Mononuclear cell (primary cell): ENCODE results near the gene CAV3. TPM values are rescaled to one million over a fixed set of nuclear protein-coding genes. Genes with fewer than 3 reads are reported as not detected.
"Not testable (repeated sequence)": the region's sequence is repeated elsewhere in the genome, so short reads cannot be mapped to it uniquely, and the experiment has no call there.

Source experiments
- H3K27me3 ChIP-seq: 2 replicates; pipeline ENCODE4 v1.6.0; 2011; ENCODE audit warnings: low read length, control low read depth; ENCODE audit not compliant: insufficient read depth
- H3K4me1 ChIP-seq: 2 replicates; pipeline ENCODE4 v1.5.1; 2011; ENCODE audit warnings: mild to moderate bottlenecking, low read length, control low read depth; ENCODE audit not compliant: insufficient read depth
- H3K4me3 ChIP-seq: 2 replicates; pipeline ENCODE4 v1.5.1; 2011; ENCODE audit warnings: mild to moderate bottlenecking, low read length, moderate library complexity
- H3K9me3 ChIP-seq: 2 replicates; pipeline ENCODE4 v1.5.1; 2011; ENCODE audit warnings: low read depth, mild to moderate bottlenecking, control low read depth, low read length
- total RNA-seq: library from RNA; depleted of rRNA; stranded (reverse); fragments of >200 nt; gene quantifications from one replicate; pipeline ENCODE4 v1.2.3, GENCODE V29; 2012

CAV3 gene
- total RNA-seq, result not detected

GRCh38 chr3:8733332-8734094 lies at the start of gene CAV3:
CAV3 (plus strand) TSS chr3:8733802; CDS start chr3:8733877, 75 bp downstream.
- Histone ChIP-seq H3K4me1 (no peaks in the 10 kb centered on the region), H3K4me3 (no peak within 1 kb of the TSS), H3K9me3 (no peaks in the 10 kb centered on the region), H3K27me3 (no peaks in the 10 kb centered on the region)

GRCh38 chr3:8684992-8685391 lies 48.6 kb upstream of the CAV3 start:
- H3K4me3 ChIP-seq, H3K27me3 ChIP-seq, H3K4me1 ChIP-seq, H3K9me3 ChIP-seq: not testable (repeated sequence)

DNA sequence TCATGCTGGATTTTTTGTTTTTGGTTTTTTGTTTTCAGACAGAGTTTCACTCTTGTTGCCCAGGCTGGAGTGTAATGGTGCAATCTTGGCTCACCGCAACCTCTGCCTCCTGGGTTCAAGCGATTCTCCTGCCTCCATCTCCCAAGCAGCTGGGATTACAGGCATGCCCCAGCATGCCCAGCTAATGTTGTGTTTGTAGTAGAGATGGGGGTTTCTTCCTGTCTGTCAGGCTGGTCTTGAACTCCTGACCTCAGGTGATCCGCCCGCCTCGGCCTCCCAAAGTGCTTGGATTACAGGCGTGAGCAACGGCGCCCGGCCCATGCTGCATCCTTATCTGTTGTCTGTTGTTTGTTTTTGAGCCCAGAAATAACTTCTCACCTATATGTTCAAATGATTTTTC lies 42.3 kb upstream of the CAV3 start:
- not testable (repeated sequence) for H3K4me1 ChIP-seq, H3K27me3 ChIP-seq, H3K9me3 ChIP-seq, H3K4me3 ChIP-seq

GRCh38 chr3:8702560-8702959 lies 31.0 kb upstream of the CAV3 start:
- Histone ChIP-seq H3K4me1 (no peaks in the 10 kb centered on the region), H3K27me3 (no peaks in the 10 kb centered on the region), H3K4me3 (no peak overlapping the region), H3K9me3 (peaks cover 7% of the 10 kb centered on the region)

GRCh38 chr3:8705575-8705974 lies 28.0 kb upstream of the CAV3 start:
- no peaks in the 10 kb centered on the region for H3K4me1 ChIP-seq
- no peak overlapping the region for H3K4me3 ChIP-seq
- H3K27me3 ChIP-seq, result no peaks in the 10 kb centered on the region
- no peaks in the 10 kb centered on the region for H3K9me3 ChIP-seq

- Histone ChIP-seq H3K27me3 (no peaks in the 10 kb centered on the region), H3K9me3 (no peaks in the 10 kb centered on the region), H3K4me3 (no peak overlapping the region), H3K4me1 (no peaks in the 10 kb centered on the region)
Observed at GRCh38 chr3:8709287-8709686, 24.3 kb upstream of the CAV3 start.

DNA sequence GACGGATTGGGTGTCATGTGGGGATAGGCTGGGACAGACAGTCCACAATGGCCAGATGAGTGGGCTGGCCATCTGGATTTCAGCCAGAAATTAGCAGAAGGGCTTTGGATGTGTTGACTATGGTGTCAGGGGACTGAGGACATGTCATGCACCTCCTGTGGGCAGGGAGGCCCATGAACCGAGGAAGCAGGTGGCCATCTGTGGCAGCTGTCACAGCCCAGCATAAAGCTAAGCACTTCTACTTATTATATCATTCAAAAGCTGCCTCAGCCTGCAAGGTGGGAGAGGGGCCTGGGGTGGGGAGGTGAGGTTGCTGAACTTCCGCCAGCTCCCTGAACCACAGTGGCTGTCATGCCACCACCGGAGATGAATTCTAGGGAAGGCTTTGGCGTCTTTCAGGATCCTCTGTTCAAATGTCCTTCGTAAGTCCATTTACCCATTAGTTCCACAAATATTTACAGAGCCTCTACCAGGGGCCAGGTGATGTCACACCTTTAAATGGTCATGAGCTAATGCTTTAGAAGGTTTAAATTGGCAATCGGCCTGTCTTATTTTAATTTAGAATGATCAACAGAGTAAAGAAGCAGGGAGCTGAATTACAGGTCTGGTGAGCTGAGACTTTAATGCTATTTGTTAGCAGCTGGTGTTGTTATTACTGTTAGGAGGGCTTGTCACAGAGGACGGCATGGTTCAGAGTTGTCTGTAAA lies 23.6 kb upstream of the CAV3 start:
- H3K9me3 ChIP-seq, result no peaks in the 10 kb centered on the region
- no peaks in the 10 kb centered on the region for H3K4me1 ChIP-seq
- no peak overlapping the region for H3K4me3 ChIP-seq
- H3K27me3 ChIP-seq, result no peaks in the 10 kb centered on the region

DNA sequence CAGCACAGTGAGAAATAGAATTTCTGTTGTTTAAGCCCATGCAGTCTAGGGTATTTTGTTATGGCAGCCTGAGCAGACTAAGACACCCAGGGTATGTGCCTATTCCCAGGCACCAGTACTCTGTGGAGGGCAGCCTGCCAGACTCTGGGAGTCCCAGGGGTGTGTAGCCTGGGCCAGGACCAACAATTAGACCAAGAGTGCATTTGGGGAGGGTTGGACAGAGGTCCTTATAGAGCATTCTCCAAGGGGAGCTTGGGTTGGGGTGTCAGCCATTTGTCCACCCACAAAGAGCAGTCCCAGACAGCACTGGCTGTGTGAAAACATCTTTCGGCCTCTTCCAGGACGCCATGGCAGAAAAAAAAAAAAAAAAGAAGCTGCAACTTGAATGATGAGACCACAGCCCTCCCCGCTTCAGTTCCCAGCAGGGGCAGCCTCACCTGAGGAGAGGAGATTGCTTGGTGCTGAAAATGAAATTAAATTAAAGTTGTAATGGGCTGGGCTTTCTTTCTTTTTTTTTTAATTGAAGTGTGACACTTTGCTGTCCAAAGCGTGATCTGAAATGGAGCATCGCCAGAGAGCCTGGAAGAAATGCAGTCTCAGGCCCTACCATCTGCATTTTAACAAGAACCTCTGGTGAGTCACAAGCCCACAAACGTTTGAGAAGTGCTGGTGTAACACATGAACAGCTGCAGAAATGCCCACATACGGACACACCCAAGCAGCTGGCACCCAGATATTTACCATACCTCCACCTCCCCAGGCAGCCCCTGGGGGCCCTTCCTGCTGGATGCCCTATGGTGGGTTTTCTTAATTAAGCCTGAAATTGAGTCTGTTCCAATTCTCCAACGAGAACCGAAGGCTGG lies 21.3 kb upstream of the CAV3 start:
- Histone ChIP-seq H3K4me1 (no peaks in the 10 kb centered on the region), H3K9me3 (no peaks in the 10 kb centered on the region), H3K27me3 (no peaks in the 10 kb centered on the region), H3K4me3 (no peak overlapping the region)

- Histone ChIP-seq H3K9me3 (no peaks in the 10 kb centered on the region), H3K4me3 (no peak overlapping the region), H3K27me3 (no peaks in the 10 kb centered on the region), H3K4me1 (no peaks in the 10 kb centered on the region)
Observed at GRCh38 chr3:8712908-8713255, 20.7 kb upstream of the CAV3 start.

DNA sequence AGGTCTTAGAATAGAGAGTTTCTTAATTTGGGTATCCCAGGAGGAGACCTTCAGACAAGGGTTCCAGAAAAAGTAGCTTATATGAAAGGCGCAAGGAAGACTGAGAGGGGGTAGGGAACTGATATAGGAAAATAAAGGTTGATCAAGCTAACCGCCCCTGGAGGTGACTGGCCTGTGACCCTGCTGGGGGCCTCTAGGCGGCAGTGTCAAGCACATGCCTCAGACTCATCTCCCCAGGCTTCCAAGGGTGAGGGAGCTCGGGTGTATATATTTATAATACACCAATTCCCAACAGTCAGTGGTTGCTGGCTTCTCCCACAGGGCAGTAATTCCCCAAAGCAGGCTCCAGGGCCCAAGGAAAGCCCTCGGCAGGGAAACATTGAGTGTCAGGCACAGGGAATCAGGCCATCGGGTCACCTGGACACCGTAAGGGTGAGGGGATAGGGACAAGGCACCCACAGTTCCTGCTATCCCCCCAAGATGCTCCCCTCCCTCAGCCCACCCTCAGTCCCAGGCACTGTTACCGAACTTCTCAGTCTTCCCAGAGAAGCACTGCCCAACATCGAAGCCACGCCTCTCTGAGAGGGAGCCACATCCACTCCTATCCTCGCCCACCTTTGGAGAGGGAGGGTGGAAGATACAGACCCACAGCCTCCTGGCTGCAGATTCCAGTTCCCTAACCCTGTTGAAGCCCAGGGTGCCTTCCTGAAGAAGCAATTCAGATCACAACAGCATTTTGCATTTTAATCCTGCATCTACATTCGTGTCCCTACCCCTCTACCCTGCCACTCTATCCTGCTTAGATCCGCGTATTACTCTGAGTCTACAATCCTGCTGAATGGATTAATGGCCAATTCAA lies 19.5 kb upstream of the CAV3 start:
- Histone ChIP-seq H3K27me3 (no peaks in the 10 kb centered on the region), H3K4me1 (no peaks in the 10 kb centered on the region), H3K4me3 (no peak overlapping the region), H3K9me3 (no peaks in the 10 kb centered on the region)

DNA sequence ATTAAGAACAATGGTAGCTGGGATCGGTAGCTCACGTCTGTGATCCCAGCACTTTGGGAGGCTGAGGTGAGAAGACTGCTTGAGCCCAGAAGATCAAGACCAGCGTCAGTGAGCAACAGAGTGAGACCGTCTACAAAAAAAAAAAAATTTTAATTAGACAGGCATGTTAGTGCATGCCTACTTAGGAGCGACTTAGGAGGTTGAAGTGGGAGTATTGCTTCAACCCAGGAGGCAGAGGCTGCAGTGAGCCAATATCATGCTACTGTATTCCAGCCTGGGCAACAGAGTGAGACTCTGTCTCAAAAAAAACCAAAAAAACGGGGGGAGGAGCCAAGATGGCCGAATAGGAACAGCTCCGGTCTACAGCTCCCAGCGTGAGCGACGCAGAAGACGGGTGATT lies 17.8 kb upstream of the CAV3 start:
- H3K4me1 ChIP-seq, H3K9me3 ChIP-seq, H3K4me3 ChIP-seq, H3K27me3 ChIP-seq: not testable (repeated sequence)

DNA sequence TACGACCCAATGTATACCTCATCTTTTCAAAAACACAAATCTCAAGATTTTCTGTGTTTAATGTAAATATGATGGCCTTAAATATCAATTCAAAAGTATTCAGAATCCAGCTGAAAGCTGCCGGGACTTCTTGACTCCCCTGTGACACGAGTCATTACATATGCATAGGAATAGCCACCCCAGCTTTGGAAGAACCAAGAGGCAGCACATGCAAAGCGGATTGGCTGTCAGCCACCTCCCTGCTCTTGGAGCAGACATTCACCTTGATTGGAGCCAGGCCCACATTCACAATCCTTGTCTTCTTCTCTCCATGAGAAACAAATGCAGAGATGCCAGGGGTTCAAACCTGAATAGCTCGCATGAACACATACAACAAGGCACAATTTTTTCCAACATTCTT lies 10.8 kb upstream of the CAV3 start:
- Histone ChIP-seq H3K4me3 (no peak overlapping the region), H3K9me3 (no peaks in the 10 kb centered on the region), H3K27me3 (no peaks in the 10 kb centered on the region), H3K4me1 (no peaks in the 10 kb centered on the region)

DNA sequence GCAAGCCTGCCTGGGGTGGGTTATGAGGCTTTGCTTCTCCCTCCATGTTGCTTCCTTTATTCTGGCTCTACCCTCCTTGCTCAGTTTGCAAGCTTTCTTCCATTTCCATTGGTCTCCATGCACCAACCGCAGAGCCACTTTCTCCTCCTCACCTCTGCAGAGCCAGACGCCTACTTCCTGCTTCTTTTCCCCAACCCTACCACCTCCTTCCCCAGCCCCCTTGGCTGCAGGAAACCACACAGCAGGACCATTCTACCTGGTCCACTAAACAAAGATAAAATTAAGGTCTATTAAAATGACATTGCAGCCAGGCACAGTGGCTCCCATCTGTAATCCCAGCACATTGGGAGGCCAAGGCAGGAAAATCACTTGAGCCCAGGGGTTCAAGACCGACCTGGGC lies 10.0 kb upstream of the CAV3 start:
- Histone ChIP-seq H3K9me3 (no peaks in the 10 kb centered on the region), H3K4me3 (no peak overlapping the region), H3K27me3 (no peaks in the 10 kb centered on the region), H3K4me1 (no peaks in the 10 kb centered on the region)

DNA sequence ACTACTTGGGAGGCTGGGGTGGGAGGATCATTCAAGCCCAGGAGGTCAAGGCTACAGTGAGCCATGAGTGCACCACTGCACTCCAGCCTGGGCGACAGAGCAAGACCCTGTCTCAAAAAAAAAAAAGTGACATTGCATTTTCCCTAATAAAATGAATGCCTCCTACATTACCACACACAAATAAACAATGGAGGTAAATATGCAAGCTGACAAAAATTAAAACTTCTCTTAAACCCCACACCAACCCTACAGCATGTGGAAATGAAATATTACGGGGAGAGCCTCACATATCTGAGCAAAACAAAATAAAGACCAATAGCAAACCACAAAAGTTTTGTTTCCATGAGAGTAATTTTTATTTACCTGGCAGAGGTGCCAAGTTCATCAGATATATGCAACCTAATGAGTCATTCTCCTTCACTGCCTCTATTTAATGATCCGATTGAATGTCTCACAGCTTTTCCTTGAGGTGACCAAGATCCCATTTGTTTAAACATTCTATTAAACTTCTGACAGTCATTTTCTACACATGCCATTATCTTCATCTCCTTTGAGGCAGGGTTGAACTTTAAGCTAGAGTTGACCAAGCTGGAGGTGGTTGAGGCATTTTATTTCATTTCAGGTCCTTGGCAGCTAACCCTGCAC lies 9.4 kb upstream of the CAV3 start:
- no peaks in the 10 kb centered on the region for H3K9me3 ChIP-seq
- H3K4me1 ChIP-seq, result no peaks in the 10 kb centered on the region
- no peak overlapping the region for H3K4me3 ChIP-seq
- H3K27me3 ChIP-seq, result no peaks in the 10 kb centered on the region
